IMR-90 (cell line): ENCODE data around the gene ZNF618. TPM values are rescaled to one million over a fixed set of nuclear protein-coding genes. Genes with fewer than 3 reads are reported as not detected.

Experiments
- ATAC-seq: fragments of 200-7000 bp; cut with Tn5 transposase; 2 replicates; pipeline ENCODE4 v1.9.1; 2020; ENCODE audit warnings: low read depth, mild to moderate bottlenecking, moderate library complexity
- BruUV-seq: library from RNA; stranded (reverse); fragments of 400-500 nt; replicated peaks from 2 replicates; lab custom pipeline; 2021; lab: Mats Ljungman, UMichigan
- CTCF ChIA-PET: fragments of 300-600 bp; formaldehyde crosslinking; extraction: SDS; loops from one replicate; lab custom pipeline; 2021; ENCODE audit warnings: antibody characterized with exemption; lab: Yijun Ruan, JAX
- POLR2A ChIA-PET: fragments of 300-600 bp; sonication (Branson Sonifier 250); formaldehyde crosslinking; loops from one replicate; lab custom pipeline; 2022; ENCODE audit warnings: antibody characterized with exemption; ENCODE audit not compliant: unreplicated experiment; lab: Charles Lee
- DNase-seq: peaks from one replicate; pipeline ENCODE4 v3.0.0; 2013
- H2AFZ ChIP-seq: replicated peaks from 2 replicates; pipeline ENCODE3; 2013; ENCODE audit warnings: low read length, mild to moderate bottlenecking; ENCODE audit not compliant: poor library complexity
- H2AK5ac ChIP-seq: 2 replicates; pipeline ENCODE4 v1.6.1; 2013; ENCODE audit warnings: low read depth, low read length, inconsistent platforms
- H2AK9ac ChIP-seq: replicated peaks from 2 replicates; pipeline ENCODE3; 2013; ENCODE audit warnings: mild to moderate bottlenecking, low read depth, low read length, moderate library complexity; ENCODE audit not compliant: poor library complexity
- H2BK120ac ChIP-seq: 2 replicates; pipeline ENCODE4 v1.6.1; 2013; ENCODE audit warnings: low read depth, low read length, inconsistent platforms
- H2BK15ac ChIP-seq: 3 replicates; pipeline ENCODE4 v1.6.1; 2013; ENCODE audit warnings: low read depth, low read length, inconsistent platforms
- H2BK20ac ChIP-seq: 2 replicates; pipeline ENCODE4 v1.6.1; 2013; ENCODE audit warnings: low read depth, mild to moderate bottlenecking, inconsistent platforms, low read length, moderate library complexity
- H2BK5ac ChIP-seq: 2 replicates; pipeline ENCODE4 v1.6.1; 2013; ENCODE audit warnings: mild to moderate bottlenecking, low read depth, low read length, inconsistent platforms; ENCODE audit not compliant: poor library complexity, severe bottlenecking
- H3K14ac ChIP-seq: replicated peaks from 2 replicates; pipeline ENCODE4 v1.6.1; 2013; ENCODE audit warnings: low read depth, low read length, inconsistent platforms
- H3K18ac ChIP-seq: 2 replicates; pipeline ENCODE4 v1.6.1; 2013; ENCODE audit warnings: low read depth, low read length, control low read depth
- H3K23ac ChIP-seq: 2 replicates; pipeline ENCODE4 v1.6.1; 2013; ENCODE audit warnings: low read depth, low read length, inconsistent platforms
- H3K27ac ChIP-seq: 2 replicates; pipeline ENCODE4 v1.5.1; 2013; ENCODE audit warnings: mild to moderate bottlenecking, control low read depth, low read length; ENCODE audit not compliant: insufficient read depth
- H3K27me3 ChIP-seq: 2 replicates; pipeline ENCODE4 v1.6.1; 2013; ENCODE audit warnings: low read length; ENCODE audit not compliant: control insufficient read depth, insufficient read depth
- H3K36me3 ChIP-seq: 2 replicates; pipeline ENCODE4 v1.6.1; 2013; ENCODE audit warnings: low read length, mixed read lengths; ENCODE audit not compliant: control insufficient read depth, insufficient read depth
- H3K4ac ChIP-seq: 2 replicates; pipeline ENCODE4 v1.6.1; 2013; ENCODE audit warnings: low read depth, low read length, inconsistent platforms
- H3K4me1 ChIP-seq: 2 replicates; pipeline ENCODE4 v1.6.1; 2013; ENCODE audit warnings: low read length, mixed read lengths; ENCODE audit not compliant: control insufficient read depth, insufficient read depth
- H3K4me2 ChIP-seq: 2 replicates; pipeline ENCODE4 v1.6.1; 2013; ENCODE audit warnings: low read depth, mild to moderate bottlenecking, control low read depth, low read length, moderate library complexity
- H3K4me3 ChIP-seq: 2 replicates; pipeline ENCODE4 v1.5.1; 2013; ENCODE audit warnings: low read depth, mild to moderate bottlenecking, control low read depth, low read length, moderate library complexity; ENCODE audit not compliant: insufficient read depth
- H3K56ac ChIP-seq: 2 replicates; pipeline ENCODE4 v1.6.1; 2013; ENCODE audit warnings: low read length, inconsistent platforms; ENCODE audit not compliant: insufficient read depth; ENCODE audit errors: extremely low read depth
- H3K79me1 ChIP-seq, 2 experiments: 2 replicates each; pipeline ENCODE4 v1.6.1; 2013; ENCODE audit warnings: low read length in 2 of 2, inconsistent platforms in 1 of 2, low read depth in 1 of 2
- H3K9ac ChIP-seq: 2 replicates; pipeline ENCODE4 v1.6.1; 2013; ENCODE audit warnings: low read depth, low read length, control low read depth
- H3K9me1 ChIP-seq: 2 replicates; pipeline ENCODE4 v1.6.1; 2013; ENCODE audit warnings: low read length, inconsistent platforms; ENCODE audit not compliant: insufficient read depth
- H3K9me3 ChIP-seq: 2 replicates; pipeline ENCODE4 v1.6.1; 2013; ENCODE audit warnings: low read length; ENCODE audit not compliant: control insufficient read depth, insufficient read depth
- H4K20me1 ChIP-seq: 2 replicates; pipeline ENCODE4 v1.6.1; 2013; ENCODE audit warnings: low read length, inconsistent platforms; ENCODE audit not compliant: insufficient read depth
- H4K5ac ChIP-seq: 2 replicates; pipeline ENCODE4 v1.6.1; 2013; ENCODE audit warnings: mild to moderate bottlenecking, low read depth, low read length, control low read depth
- H4K8ac ChIP-seq, 2 experiments: 2 replicates each; pipeline ENCODE4 v1.6.1; 2013; ENCODE audit warnings: low read depth in 2 of 2, low read length in 2 of 2, control low read depth in 1 of 2, inconsistent platforms in 1 of 2
- H4K91ac ChIP-seq: 2 replicates; pipeline ENCODE4 v1.6.1; 2013; ENCODE audit warnings: low read depth, low read length, inconsistent platforms; ENCODE audit not compliant: insufficient read depth
- BHLHE40 ChIP-seq: fragments of 150-350 bp; IDR thresholded peaks from 2 replicates; pipeline ENCODE4 v1.6.1; 2016; ENCODE audit warnings: mild to moderate bottlenecking, low read depth, low read length
- MXI1 ChIP-seq: IDR thresholded peaks from 2 replicates; pipeline ENCODE4 v1.6.1; 2012; ENCODE audit warnings: low read depth, mild to moderate bottlenecking, low read length, moderate library complexity, borderline replicate concordance
- RAD21 ChIP-seq: IDR thresholded peaks from 2 replicates; pipeline ENCODE4 v1.6.1; 2012; ENCODE audit warnings: low read length, improper control_type of control experiment
- RCOR1 ChIP-seq: IDR thresholded peaks from 2 replicates; pipeline ENCODE4 v1.6.1; 2012; ENCODE audit warnings: mild to moderate bottlenecking, low read length, improper control_type of control experiment; ENCODE audit not compliant: insufficient replicate concordance
- RFX5 ChIP-seq: IDR thresholded peaks from 2 replicates; pipeline ENCODE4 v1.8.0; 2012; ENCODE audit warnings: low read depth, mild to moderate bottlenecking, low read length, moderate library complexity
- WGBS, 2 experiments: methylation state at CpG; one replicate each; pipeline versions ENCODE4 v1.1.5 to v1.1.7; 2013; ENCODE audit warnings: missing lambda C conversion rate in 2 of 2; ENCODE audit not compliant: insufficient read length in 1 of 2; ENCODE audit errors: extremely low coverage in 2 of 2; 5-methylcytosine and 5-hydroxymethylcytosine counted together
- dilution Hi-C: fragments of 300-500 bp; cut with HindIII; formaldehyde crosslinking; loops from one replicate; pipeline ENCODE4 v1.14.3; 2018; ENCODE audit warnings: low sequenced_read_pairs; ENCODE audit not compliant: unreplicated experiment
- in situ Hi-C: fragments of 300-500 bp; cut with MboI; formaldehyde crosslinking; loops from 3 replicates; pipeline ENCODE4 v1.14.3; 2019; ENCODE audit warnings: low sequenced_read_pairs, inconsistent platforms, mixed read lengths
- intact Hi-C: fragments of 100-400 bp; cut with micrococcal nuclease; formaldehyde crosslinking; loops from 2 replicates; pipeline ENCODE4 v1.10.0; 2022
- polyA plus RNA-seq, 3 experiments: library from polyadenylated mRNA; depleted of rRNA; stranded (reverse); fragments of >200 nt; gene quantifications; 2 replicates each; pipeline ENCODE4 v1.2.3, GENCODE V29; 2012; ENCODE audit warnings: low replicate concordance in 1 of 3
- total RNA-seq: library from RNA; depleted of rRNA; stranded (reverse); fragments of >200 nt; gene quantifications from 2 replicates; pipeline ENCODE4 v1.2.3, GENCODE V29; 2012
- TF ChIP-seq, protein P1 (sequence below): conservative IDR thresholded peaks from 2 replicates; pipeline ENCODE4 v1.5.1; 2012; ENCODE audit warnings: mild to moderate bottlenecking, low read depth, low read length, improper control_type of control experiment

Gene ZNF618
- total and polyA plus RNA-seq, 2 of the 4 experiments (the other 2 are of a cell fraction): 8.2 to 9.4 TPM

DNA sequence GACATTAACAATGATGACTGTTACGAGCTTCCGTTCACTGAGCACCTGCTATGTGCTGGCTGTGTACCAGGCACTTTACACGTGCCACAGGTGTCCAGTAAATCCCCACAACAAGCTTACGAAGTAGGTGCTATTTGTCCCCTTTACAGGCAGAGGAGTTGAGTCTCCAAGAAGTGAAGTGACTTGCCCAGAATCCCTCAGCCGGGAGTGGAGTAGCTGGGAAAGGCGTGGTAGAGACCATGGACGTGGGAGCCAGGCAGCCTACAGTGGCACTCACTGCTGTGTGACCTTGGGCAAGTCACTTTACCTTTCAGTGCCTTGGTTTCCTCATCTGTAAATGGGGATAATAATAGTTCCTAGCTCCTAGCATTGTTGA is 202.7 kb downstream of the ZNF618 start:
- Histone ChIP-seq H3K56ac (no peak overlapping the region), H3K9me1 (no peaks in the 10 kb centered on the region), H2AK9ac (no peak overlapping the region), H2BK20ac (no peak overlapping the region), H2BK120ac (no peak overlapping the region), H4K8ac (no peak overlapping the region), H2AFZ (no peak overlapping the region), H3K18ac (no peak overlapping the region), H2BK5ac (no peak overlapping the region), H2AK5ac (no peak overlapping the region), H4K91ac (no peak overlapping the region), H3K23ac (no peak overlapping the region), H3K4me2 (no peak overlapping the region), H3K9ac (no peak overlapping the region), H3K4ac (no peak overlapping the region), H3K4me3 (no peak overlapping the region), H4K20me1 (no peaks in the 10 kb centered on the region), H3K14ac (no peak overlapping the region), H3K36me3 (no peaks in the 10 kb centered on the region), H3K79me1 (no peaks in the 10 kb centered on the region), H4K5ac (no peak overlapping the region), H2BK15ac (no peak overlapping the region), H3K27ac (no peak overlapping the region), H3K27me3 (peaks cover 43% of the 10 kb centered on the region), H3K4me1 (no peaks in the 10 kb centered on the region; the same call in 1 of the 2 replicates), H3K9me3 (no peaks in the 10 kb centered on the region; the same call in 1 of the 2 replicates)
- in situ Hi-C loops (no loop called here), intact Hi-C loops (no loop called here), dilution Hi-C loops (no loop called here)
- ChIA-PET POLR2A (interaction anchor here (0.6 kb wide), 1 partner anchor 24 kb away, joined by 3 read pairs; no protein-coding TSS in a partner anchor), CTCF (interaction anchor here (0.6 kb wide), 1 partner anchor 231 kb away, joined by 3 read pairs; no protein-coding TSS in a partner anchor)
- no peak for TF ChIP-seq BHLHE40
- TF ChIP-seq RAD21: no peak
- no peak for TF ChIP-seq MXI1
- TF ChIP-seq, protein P1, sequence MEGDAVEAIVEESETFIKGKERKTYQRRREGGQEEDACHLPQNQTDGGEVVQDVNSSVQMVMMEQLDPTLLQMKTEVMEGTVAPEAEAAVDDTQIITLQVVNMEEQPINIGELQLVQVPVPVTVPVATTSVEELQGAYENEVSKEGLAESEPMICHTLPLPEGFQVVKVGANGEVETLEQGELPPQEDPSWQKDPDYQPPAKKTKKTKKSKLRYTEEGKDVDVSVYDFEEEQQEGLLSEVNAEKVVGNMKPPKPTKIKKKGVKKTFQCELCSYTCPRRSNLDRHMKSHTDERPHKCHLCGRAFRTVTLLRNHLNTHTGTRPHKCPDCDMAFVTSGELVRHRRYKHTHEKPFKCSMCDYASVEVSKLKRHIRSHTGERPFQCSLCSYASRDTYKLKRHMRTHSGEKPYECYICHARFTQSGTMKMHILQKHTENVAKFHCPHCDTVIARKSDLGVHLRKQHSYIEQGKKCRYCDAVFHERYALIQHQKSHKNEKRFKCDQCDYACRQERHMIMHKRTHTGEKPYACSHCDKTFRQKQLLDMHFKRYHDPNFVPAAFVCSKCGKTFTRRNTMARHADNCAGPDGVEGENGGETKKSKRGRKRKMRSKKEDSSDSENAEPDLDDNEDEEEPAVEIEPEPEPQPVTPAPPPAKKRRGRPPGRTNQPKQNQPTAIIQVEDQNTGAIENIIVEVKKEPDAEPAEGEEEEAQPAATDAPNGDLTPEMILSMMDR: no peak
- no peak for TF ChIP-seq RCOR1
- no peak for TF ChIP-seq RFX5
- ATAC-seq (no peak), DNase-seq (no peak)
- no TSS peak for BruUV-seq
- 100% methylated on average over 2 of the region's 7 CpGs; no CpG with 5 or more reads in 1 of the 2 experiments for WGBS, 2 experiments
